Right ventricle myocardium superior (tissue), 1 donor: ENCODE data around the gene MMP11. TPM values are rescaled to one million over a fixed set of nuclear protein-coding genes. Genes with fewer than 3 reads are reported as not detected.

Source experiments
- ATAC-seq: fragments of 200-7000 bp; cut with Tn5 transposase; one replicate; pipeline ENCODE4 v1.9.1; 2020; ENCODE audit warnings: mild to moderate bottlenecking; ENCODE audit not compliant: poor library complexity
- DNase-seq: peaks from one replicate; pipeline ENCODE4 v3.0.0-alpha.2; 2020
- intact Hi-C: fragments of 100-400 bp; cut with DNase I; formaldehyde crosslinking; loops from one replicate; pipeline ENCODE4 v1.11.2; 2022
- total RNA-seq: library from RNA; stranded (reverse); fragmentation: NEBNext Ultra II Directional; extraction: Animal tissue kit (Norgen Biotek cat#: 25700); gene quantifications from one replicate; pipeline ENCODE4 v1.2.1, GENCODE V29; 2021
- donor health status: DM: no; HTN: yes; CAD: no; lungs with severe emphysema.

MMP11 gene
- total RNA-seq, 1 donor from 2014 or later, result 25.3 TPM

- intact Hi-C loops, result no loop called here
- DNase-seq (no peak), ATAC-seq (no peak)
Observed at GRCh38 chr22:23775779-23776375, 3.2 kb downstream of the MMP11 start.

DNA sequence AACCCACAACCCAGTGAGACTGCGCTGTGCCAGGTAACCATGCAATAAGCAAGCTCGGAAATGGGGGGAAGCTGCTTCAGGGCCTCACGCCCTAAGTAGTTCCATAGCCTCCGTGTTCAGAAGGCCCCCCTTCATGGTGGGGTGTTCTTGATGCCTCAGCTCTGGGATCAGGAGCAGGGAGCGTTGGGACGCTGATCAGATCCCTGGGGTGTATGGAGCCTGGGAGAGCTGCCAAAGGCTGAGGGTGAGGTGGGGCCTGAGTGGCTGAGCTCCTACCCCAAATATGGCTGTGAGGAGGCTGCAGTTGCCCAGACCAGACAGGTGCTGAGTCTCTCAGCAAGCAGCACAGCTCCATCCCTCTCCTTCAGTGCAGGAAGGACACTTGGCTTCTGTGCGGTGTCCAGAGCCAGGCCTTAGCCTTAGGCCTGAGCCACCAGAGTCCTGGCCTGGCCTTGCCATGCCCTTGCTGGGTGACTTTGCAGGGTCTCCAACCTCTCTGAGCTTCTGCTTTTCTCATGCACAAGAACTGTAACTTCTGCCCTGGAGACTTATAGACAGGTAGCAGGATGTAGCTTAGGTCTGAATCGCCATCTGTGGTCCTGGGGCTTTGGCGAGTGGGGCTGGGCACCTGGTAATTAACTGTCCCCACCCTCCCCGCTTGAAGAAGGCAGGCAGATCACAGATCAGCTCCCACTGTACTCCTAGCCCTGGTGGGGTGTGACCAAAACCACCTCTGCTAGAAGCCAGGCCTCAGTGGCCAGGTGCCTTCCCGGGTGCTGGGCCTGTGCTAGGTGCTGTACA lies 5.3 kb downstream of the MMP11 start:
- peak; percentile 60 for ATAC-seq
- DNase-seq, result peak; percentile 76
- intact Hi-C loops, result no loop called here

DNA sequence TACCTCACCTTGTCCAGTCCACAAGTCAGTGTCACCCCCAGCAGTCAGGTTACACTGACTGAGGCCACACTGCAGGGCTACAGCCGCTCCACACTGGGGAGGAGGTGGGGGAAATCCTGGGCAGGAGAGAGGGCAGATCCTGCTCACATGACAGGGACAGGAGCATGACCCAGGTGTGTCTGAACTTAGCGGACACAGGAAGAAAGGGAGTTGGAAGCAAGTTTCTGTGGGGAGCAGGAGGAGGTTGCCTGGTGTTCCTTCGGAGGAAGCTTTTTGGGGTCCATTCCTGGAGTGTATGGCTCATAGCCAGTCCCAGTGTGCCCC lies 5.9 kb downstream of the MMP11 start:
- ATAC-seq (no peak), DNase-seq (no peak)
- intact Hi-C loops, result no loop called here

DNA sequence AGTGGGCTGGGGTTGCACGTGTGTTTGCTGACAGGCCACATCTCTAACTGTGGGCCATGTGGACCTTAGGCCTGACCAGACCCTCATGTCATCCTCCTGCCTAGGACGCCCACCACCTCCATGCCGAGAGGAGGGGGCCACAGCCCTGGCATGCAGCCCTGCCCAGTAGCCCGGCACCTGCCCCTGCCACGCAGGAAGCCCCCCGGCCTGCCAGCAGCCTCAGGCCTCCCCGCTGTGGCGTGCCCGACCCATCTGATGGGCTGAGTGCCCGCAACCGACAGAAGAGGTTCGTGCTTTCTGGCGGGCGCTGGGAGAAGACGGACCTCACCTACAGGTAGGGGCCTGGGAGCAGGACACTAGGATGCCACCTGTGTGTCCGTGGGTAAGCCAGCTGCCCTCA lies 6.4 kb downstream of the MMP11 start:
- no peak for DNase-seq
- intact Hi-C loops, result no loop called here
- no peak for ATAC-seq

- no peak for ATAC-seq
- no peak for DNase-seq
- intact Hi-C loops, result no loop called here
Observed at GRCh38 chr22:23779731-23780130, 7.1 kb downstream of the MMP11 start.

DNA sequence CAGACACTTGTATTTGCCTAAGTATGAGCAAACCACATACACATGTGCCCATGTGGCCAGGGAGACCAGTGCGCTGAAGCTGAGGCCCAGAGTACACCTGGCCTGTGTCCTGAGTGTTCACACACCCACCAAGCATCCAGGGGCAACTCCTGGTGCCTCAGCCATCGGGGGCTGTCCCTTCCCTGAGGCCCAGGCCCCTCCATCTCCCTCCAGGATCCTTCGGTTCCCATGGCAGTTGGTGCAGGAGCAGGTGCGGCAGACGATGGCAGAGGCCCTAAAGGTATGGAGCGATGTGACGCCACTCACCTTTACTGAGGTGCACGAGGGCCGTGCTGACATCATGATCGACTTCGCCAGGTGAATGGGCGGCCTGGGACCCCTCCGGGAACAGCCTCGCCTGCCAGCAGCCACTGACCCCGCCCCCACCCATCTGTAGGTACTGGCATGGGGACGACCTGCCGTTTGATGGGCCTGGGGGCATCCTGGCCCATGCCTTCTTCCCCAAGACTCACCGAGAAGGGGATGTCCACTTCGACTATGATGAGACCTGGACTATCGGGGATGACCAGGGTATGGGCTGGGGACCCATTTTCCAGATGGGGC lies 7.6 kb downstream of the MMP11 start:
- ATAC-seq (no peak), DNase-seq (no peak)
- intact Hi-C loops, result no loop called here

DNA sequence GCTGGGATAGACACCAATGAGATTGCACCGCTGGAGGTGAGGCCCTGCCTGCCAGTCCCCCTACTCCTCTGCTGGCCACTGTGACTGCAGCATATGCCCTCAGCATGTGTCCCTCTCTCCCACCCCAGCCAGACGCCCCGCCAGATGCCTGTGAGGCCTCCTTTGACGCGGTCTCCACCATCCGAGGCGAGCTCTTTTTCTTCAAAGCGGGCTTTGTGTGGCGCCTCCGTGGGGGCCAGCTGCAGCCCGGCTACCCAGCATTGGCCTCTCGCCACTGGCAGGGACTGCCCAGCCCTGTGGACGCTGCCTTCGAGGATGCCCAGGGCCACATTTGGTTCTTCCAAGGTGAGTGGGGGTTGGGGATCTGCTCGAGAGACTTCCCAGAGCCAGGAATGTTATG lies 8.4 kb downstream of the MMP11 start:
- DNase-seq, result no peak
- intact Hi-C loops, result no loop called here

GRCh38 chr22:23781511-23782183 lies 9.0 kb downstream of the MMP11 start:
- intact Hi-C loops, result no loop called here
- no peak for ATAC-seq
- no peak for DNase-seq

More for the DNA sequence above, 8.4 kb downstream of the MMP11 start:
- no peak for ATAC-seq

GRCh38 chr22:23782252-23782651 lies 9.6 kb downstream of the MMP11 start:
- DNase-seq (no peak), ATAC-seq (no peak)
- intact Hi-C loops, result no loop called here

- no peak for DNase-seq
- no peak for ATAC-seq
- intact Hi-C loops, result no loop called here
Observed at GRCh38 chr22:23782703-23783102, 10.1 kb downstream of the MMP11 start.

DNA sequence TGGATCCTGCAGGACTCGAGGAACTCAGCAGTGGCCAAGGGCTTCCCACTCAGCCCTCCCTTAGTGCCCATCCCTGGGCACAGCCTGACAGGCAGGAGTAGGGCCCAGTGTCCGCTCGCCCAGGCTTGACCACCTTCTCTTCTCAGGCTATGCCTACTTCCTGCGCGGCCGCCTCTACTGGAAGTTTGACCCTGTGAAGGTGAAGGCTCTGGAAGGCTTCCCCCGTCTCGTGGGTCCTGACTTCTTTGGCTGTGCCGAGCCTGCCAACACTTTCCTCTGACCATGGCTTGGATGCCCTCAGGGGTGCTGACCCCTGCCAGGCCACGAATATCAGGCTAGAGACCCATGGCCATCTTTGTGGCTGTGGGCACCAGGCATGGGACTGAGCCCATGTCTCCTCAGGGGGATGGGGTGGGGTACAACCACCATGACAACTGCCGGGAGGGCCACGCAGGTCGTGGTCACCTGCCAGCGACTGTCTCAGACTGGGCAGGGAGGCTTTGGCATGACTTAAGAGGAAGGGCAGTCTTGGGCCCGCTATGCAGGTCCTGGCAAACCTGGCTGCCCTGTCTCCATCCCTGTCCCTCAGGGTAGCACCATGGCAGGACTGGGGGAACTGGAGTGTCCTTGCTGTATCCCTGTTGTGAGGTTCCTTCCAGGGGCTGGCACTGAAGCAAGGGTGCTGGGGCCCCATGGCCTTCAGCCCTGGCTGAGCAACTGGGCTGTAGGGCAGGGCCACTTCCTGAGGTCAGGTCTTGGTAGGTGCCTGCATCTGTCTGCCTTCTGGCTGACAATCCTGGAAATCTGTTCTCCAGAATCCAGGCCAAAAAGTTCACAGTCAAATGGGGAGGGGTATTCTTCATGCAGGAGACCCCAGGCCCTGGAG lies 10.9 kb downstream of the MMP11 start:
- intact Hi-C loops, result no loop called here
- ATAC-seq, result no peak
- no peak for DNase-seq

DNA sequence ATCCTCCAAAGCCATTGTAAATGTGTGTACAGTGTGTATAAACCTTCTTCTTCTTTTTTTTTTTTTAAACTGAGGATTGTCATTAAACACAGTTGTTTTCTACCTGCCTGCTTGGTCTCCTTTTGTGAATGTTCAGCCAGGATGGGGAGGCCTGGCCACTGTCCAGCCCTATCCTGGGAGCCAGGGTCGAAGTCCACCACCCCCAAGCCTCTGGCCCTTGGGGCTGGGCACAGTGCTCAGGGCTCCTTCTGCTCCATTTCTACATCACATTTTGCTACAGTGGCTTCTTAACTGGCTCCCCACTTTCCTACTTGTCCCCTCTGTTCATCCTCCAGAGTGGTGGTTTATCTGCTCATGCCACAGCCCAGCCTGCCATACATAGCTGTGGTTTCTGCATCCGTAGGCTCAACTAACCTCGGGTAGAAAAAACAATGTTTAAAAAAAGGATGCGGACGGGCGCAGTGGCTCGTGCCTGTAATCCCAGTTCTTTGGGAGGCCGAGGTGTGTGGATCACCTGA lies 11.6 kb downstream of the MMP11 start:
- intact Hi-C loops, result no loop called here

DNA sequence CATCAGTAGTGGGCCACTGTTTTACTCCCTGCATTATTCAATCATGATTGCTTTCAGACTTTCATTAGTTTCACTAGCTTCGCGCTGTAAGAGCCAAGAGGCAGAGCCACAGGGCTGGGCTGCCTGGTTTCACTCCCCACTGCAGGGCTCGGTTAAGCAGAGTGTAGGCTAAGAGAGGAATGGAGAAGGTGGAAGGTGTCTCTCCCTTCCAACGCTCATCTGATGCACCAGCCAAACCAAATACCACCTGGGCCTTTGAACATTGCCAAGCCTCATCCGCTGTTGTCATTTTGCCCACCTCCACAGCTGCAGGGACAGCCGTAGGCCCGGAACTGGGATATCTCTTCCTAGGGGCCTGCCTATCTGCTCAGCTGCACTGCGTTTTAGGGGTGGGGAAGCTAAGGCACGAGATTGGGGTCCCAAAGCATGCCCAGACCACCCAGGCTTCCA lies 13.6 kb downstream of the MMP11 start:
- intact Hi-C loops, result no loop called here
- ATAC-seq (peak; percentile 3), DNase-seq (no peak)

More for the DNA sequence above, 11.6 kb downstream of the MMP11 start:
- ATAC-seq (no peak), DNase-seq (no peak)

DNA sequence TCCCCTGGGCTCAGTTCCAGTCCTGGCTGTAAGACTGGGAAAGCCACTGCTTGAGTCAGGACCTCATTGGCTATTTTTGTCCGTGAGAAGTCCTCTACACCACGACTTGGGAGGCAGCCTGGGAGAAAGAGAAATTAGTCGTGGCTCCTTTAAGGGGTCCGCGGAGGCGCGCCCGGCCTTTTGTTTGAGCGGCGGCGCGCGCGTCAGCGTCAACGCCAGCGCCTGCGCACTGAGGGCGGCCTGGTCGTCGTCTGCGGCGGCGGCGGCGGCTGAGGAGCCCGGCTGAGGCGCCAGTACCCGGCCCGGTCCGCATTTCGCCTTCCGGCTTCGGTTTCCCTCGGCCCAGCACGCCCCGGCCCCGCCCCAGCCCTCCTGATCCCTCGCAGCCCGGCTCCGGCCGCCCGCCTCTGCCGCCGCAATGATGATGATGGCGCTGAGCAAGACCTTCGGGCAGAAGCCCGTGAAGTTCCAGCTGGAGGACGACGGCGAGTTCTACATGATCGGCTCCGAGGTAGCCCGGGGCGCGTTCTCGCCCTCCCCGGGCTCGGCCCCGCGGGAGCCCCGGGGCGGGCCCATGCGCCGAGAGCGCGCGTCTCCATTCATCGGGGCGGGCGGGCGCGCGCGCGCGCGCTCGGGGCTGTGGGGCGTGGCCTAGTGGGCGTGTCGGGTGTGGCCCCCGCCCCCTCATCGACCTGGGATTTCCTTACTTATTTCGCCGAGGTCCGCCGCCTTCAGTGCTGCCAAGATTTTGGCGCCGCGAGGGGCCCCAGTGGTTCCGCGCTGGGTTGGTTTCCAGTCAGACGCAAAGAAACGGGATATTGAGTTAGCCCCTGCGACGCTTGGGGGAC lies 14.3 kb downstream of the MMP11 start, which contains the start of gene SMARCB1:
Gene SMARCB1, plus strand, starts transcription at position 215 of the 848 bp plus-strand sequence. Its CDS starts 204 bp downstream, at position 419.
- intact Hi-C loops, result no loop called here
- ATAC-seq, result peak; percentile 96
- peak; percentile 96 for DNase-seq

GRCh38 chr22:23787600-23787896 lies 14.9 kb downstream of the MMP11 start:
- ATAC-seq (no peak), DNase-seq (no peak)
- intact Hi-C loops, result no loop called here

DNA sequence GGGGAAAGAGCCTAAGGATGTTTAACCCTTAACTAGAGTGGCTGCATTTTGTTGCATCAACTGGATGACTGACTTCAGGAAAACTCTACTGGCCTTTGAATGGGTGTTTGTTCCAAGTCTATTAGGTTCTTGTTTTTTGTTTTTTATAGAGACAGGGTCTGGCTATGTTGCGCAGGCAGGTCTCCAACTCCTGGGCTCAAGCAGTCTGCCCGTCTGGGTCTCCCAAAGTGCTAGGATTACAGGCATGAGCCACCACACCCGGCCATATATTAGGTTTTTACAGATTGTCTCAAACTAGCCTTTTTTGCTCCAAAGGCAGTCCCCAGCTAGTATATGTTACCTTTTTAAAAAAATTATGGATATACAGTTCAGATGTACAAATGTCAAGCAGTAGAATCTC lies 15.3 kb downstream of the MMP11 start:
- DNase-seq, result no peak
- no peak for ATAC-seq
- intact Hi-C loops, result no loop called here

DNA sequence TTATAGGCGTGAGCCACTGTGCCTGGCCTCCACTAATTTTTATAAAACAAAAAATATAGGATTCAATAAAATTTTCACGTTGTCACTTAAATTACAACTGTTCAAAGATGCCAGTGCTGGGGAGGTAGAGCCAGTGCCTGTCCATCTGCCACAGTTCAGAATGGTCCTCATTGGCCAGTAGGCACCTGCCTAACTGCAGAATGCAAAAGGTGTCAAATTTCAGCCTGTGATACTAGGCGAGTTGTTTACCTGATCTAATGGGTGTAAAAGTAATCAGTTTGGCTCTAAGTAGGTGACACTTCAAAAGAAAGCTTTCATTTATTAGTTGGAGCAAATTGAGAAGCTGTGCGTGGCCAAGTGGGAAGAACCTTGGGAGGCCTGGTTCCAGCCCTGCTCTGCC lies 16.5 kb downstream of the MMP11 start:
- DNase-seq (no peak), ATAC-seq (no peak)
- intact Hi-C loops, result no loop called here

- ATAC-seq, result no peak
- no peak for DNase-seq
- intact Hi-C loops, result no loop called here
Observed at GRCh38 chr22:23789638-23790037, 17.0 kb downstream of the MMP11 start.
